ENCODE measurements around the gene TDRKH. TPM values are rescaled to one million over a fixed set of nuclear protein-coding genes. Genes with fewer than 3 reads are reported as not detected.

TDRKH gene
- total and polyA plus RNA-seq, 2 of the 13 experiments (the other 11 are each of a cell fraction or from before 2014, with no cell fraction given), result 3.9 to 5.4 TPM

DNA sequence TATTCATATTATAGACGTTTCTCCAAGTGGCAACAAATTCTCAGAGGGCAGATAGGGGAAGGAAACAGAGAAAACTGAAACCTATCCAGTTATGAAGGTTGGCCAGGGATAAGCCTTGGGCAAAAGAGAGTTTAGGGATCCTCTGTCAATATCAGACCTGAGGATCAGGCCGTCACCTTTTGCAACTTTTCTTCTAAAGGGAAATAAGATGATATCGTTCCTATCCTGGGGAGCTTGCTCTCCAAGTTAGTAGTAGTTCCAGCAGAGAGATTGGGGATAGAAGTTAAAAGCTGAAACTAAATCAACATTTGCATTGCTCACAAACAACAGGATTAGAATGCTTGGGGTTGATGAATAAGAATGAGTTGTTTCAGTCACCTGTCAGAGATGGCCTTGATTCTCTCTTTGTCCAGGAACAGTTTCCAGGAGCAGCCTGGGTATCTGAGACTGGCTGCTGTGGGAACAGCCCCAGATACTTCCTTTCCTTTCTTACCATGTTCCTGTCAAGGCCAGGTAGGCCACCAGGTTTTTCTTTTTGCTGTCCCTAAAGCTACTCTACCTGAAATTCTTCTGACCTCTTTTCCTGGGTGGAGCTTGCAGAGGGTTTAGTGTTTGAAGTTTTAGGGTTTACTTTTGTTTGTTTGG, 66.5 kb downstream of the TDRKH start:
- CTCF ChIA-PET (ENCODE audit: low intra/inter-chr PET ratio, low total read pairs), result no interaction called here
- no TSS peak for BruUV-seq (replicated peaks)

More for the DNA sequence above, 66.5 kb downstream of the TDRKH start:
- no peak for ATAC-seq
- POLR2A ChIA-PET, result no interaction called here
- 20% methylated on average over 3 of the region's 3 CpGs for WGBS (ENCODE audit: low lambda C conversion rate)
- Histone ChIP-seq H3K79me2 (ENCODE audit: insufficient read depth, low read length) (no peaks in the 10 kb centered on the region), H3K27ac (ENCODE audit: extremely low read length, insufficient read depth, low read length) (no peak overlapping the region), H2AFZ (ENCODE audit: low read length) (no peak overlapping the region), H3K4me2 (ENCODE audit: low read depth, low read length) (no peak overlapping the region), H4K20me1 (ENCODE audit: insufficient read depth, low read length) (no peaks in the 10 kb centered on the region), H3K4me1 (ENCODE audit: insufficient read depth, low read length) (peaks cover 42% of the 10 kb centered on the region), H3K36me3 (replicated peaks in 1 of 2; ENCODE audit: control insufficient read depth in 1 of 2, insufficient read depth in 2 of 2, low read length in 2 of 2) (no peaks in the 10 kb centered on the region), H3K9ac (ENCODE audit: insufficient read depth, low read depth, low read length) (no peak overlapping the region), H3K9me3 (ENCODE audit: low read length) (no peaks in the 10 kb centered on the region), H3K4me3 (replicated peaks in 1 of 3; ENCODE audit: insufficient read depth in 1 of 3, low read depth in 2 of 3, low read length in 3 of 3) (no peak overlapping the region), H3K27me3 (ENCODE audit: control insufficient read depth in 1 of 2, insufficient read depth in 2 of 2, low read length in 2 of 2) (peaks cover 3 to 35% of the 10 kb centered on the region in 2 experiments)
- intact Hi-C loops (cut with micrococcal nuclease; ENCODE audit: unreplicated experiment), result no loop called here
- no peak for TF ChIP-seq CBX5 (CRISPR knock-in tag; IDR thresholded peaks at IDR 0.05; ENCODE audit: borderline replicate concordance)
- no peak for TF ChIP-seq MLLT10 (CRISPR knock-in tag; IDR thresholded peaks at IDR 0.05)
- no peak for TF ChIP-seq ZNF703 (CRISPR knock-in tag; IDR thresholded peaks at IDR 0.05; ENCODE audit: borderline replicate concordance)
- no peak for TF ChIP-seq ZNF850 (CRISPR knock-in tag; conservative IDR thresholded peaks at IDR 0.05)
- no peak for TF ChIP-seq ZNF446 (CRISPR knock-in tag; IDR thresholded peaks at IDR 0.05)
- TF ChIP-seq ZNF12 (CRISPR knock-in tag; IDR thresholded peaks at IDR 0.05), result no peak
- no peak for TF ChIP-seq SMAD3 (CRISPR knock-in tag; IDR thresholded peaks at IDR 0.05)
- no peak for TF ChIP-seq ZBTB42 (CRISPR knock-in tag; IDR thresholded peaks at IDR 0.05)
- TF ChIP-seq IKZF4 (CRISPR knock-in tag; IDR thresholded peaks at IDR 0.05; ENCODE audit: borderline replicate concordance, low read depth, not compliant biosample characterization), result no peak
- no peak for TF ChIP-seq THYN1 (CRISPR knock-in tag; IDR thresholded peaks at IDR 0.05; ENCODE audit: borderline replicate concordance, low read depth)
- TF ChIP-seq NR2F6 (IDR thresholded peaks at IDR 0.05), result no peak
- no peak for TF ChIP-seq NR2F6 (CRISPR knock-in tag; IDR thresholded peaks at IDR 0.05)
- TF ChIP-seq ZNF251 (CRISPR knock-in tag; IDR thresholded peaks at IDR 0.05), result no peak
- TF ChIP-seq, protein P1, sequence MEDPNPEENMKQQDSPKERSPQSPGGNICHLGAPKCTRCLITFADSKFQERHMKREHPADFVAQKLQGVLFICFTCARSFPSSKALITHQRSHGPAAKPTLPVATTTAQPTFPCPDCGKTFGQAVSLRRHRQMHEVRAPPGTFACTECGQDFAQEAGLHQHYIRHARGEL (CRISPR knock-in tag; IDR thresholded peaks at IDR 0.05), result no peak
- no peak for TF ChIP-seq ZNF350 (CRISPR knock-in tag; IDR thresholded peaks at IDR 0.05; ENCODE audit: borderline replicate concordance, low read depth)
- TF ChIP-seq ZBTB38 (CRISPR knock-in tag; IDR thresholded peaks at IDR 0.05), result no peak
- TF ChIP-seq SETDB1 (CRISPR knock-in tag; IDR thresholded peaks at IDR 0.05; ENCODE audit: borderline replicate concordance), result no peak
- no peak for TF ChIP-seq HNRNPK (IDR thresholded peaks at IDR 0.05; ENCODE audit: low read depth, low read length, poor library complexity, severe bottlenecking)
- TF ChIP-seq TSC22D2 (CRISPR knock-in tag; IDR thresholded peaks at IDR 0.05; ENCODE audit: borderline replicate concordance), result no peak
- no peak for FAIRE-seq
- DNase-seq (ENCODE audit: low spot score), result no peak
- in situ Hi-C loops (cut with HindIII; ENCODE audit: extremely low pct_ligation_motif_present, low pct_unique_long_range_greater_than_20kb), result no loop called here
